Upper lobe of left lung (tissue), 4 donors: ENCODE data around the gene NOM1.

Experiments used
- CTCF ChIP-seq, 6 experiments: fragments of 450-650 bp in 4 of 6; fragments of 200-600 bp in 2 of 6; sonication (generic) in 2 of 6; IDR thresholded peaks; one replicate each; pipeline ENCODE4 v1.5.1; 2016 to 2019; ENCODE audit warnings: antibody characterized with exemption in 6 of 6
- POLR2A ChIP-seq, 4 donors: fragments of 450-650 bp; IDR thresholded peaks; one replicate each; pipeline ENCODE4 v1.5.1; 2016 to 2017; ENCODE audit warnings: antibody characterized with exemption in 4 of 4, mild to moderate bottlenecking in 2 of 4
- POLR2AphosphoS5 ChIP-seq, 2 donors: sonication (generic); formaldehyde crosslinking; IDR thresholded peaks; one replicate each; pipeline ENCODE4 v1.5.1; 2017; ENCODE audit warnings: antibody characterized with exemption in 2 of 2

GRCh38 chr7:156993021-156993924, 43.8 kb downstream of the NOM1 start:
- TF ChIP-seq CTCF (IDR thresholded peaks at IDR 0.05): no peak
- no peak for TF ChIP-seq POLR2A (IDR thresholded peaks at IDR 0.05)
- no peak for TF ChIP-seq POLR2AphosphoS5 (IDR thresholded peaks at IDR 0.05)
